Activated naive CD8-positive, alpha-beta T cell (primary cell): ENCODE data around the gene ZNF492.
"Not testable (repeated sequence)": the region's sequence is repeated elsewhere in the genome, so short reads cannot be mapped to it uniquely, and the experiment has no call there.

Source experiments
- H3K27ac Mint-ChIP-seq: one replicate; pipeline ENCODE4 v1.8.0; 2021; ENCODE audit warnings: mixed read lengths
- H3K27me3 Mint-ChIP-seq: one replicate; pipeline ENCODE4 v1.8.0; 2021; ENCODE audit warnings: mixed read lengths
- H3K36me3 Mint-ChIP-seq: one replicate; pipeline ENCODE4 v1.8.0; 2021; ENCODE audit warnings: mixed read lengths
- H3K4me1 Mint-ChIP-seq: one replicate; pipeline ENCODE4 v1.8.0; 2021; ENCODE audit warnings: low read depth, mixed read lengths
- H3K4me3 Mint-ChIP-seq: one replicate; pipeline ENCODE4 v1.8.0; 2021; ENCODE audit warnings: mild to moderate bottlenecking, mixed read lengths
- H3K9me3 Mint-ChIP-seq: one replicate; pipeline ENCODE4 v1.8.0; 2021; ENCODE audit warnings: low read depth, mixed read lengths

ZNF492 gene

DNA sequence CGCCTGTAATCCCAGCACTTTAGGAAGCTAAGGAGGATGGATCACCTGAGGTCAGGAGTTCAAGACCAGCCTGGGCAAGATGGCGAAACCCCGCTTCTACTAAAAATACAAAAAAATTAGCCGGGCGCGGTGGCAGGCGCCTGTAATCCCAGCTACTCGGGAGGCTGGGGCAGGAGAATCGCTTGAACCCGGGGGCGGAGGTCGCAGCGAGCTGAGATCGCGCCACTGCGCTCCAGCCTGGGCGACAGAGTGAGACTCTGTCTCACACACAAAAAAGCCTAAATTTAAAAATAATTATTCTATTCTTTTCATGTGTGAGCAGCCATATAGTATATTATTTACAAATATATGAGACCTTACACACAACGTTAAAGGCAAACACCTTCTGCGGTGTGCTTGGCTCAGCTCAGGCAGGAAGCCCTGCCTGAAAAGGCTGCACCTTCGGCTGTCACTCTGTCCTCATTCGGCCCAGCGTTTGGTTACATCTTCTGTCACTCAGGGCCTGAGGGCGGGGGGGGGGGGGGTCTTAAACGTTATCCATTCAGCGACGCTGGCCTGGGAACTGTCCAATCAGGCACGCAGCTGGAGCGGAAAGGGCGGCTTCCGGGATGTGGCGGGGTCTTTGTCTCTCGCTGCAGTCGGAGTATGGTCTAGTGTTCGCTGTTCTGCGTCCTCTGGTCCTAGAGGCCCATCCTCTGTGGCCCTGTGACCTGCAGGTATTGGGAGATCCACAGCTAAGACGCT lies at the start of gene ZNF492:
ZNF492 (plus strand) TSS at position 619 of the 744 bp plus-strand sequence. CDS start 19,076 bp downstream, outside the sequence.
- H3K9me3 Mint-ChIP-seq, H3K36me3 Mint-ChIP-seq, H3K4me1 Mint-ChIP-seq, H3K27me3 Mint-ChIP-seq: not testable (repeated sequence)
- peak within 1 kb of the TSS; percentile 96 for H3K4me3 Mint-ChIP-seq
- H3K27ac Mint-ChIP-seq, result peak within 1 kb of the TSS; percentile 68

DNA sequence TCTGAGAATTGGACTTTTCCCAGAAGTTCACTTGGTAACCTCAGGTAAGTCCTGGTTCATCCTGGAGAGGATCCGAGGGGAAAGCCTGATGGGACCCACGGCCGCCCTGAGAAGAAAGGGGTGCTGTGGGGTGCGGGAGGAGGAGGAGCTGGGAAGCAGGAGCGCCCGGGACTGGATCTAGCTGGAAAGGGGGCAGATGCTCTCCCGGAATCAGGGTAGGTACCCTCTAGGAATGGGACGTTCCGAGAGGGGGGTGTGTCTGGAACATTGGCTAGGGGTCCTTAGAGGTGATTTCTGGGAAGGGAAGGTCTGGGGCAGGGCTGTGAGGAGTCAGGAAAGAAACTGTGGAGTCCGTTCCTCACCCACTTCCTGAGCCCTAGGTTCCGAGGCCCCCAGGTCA lies 38.7 kb upstream of the ZNF492 start:
- Mint-ChIP-seq H3K4me3 (no peak overlapping the region), H3K9me3 (peaks cover 8% of the 10 kb centered on the region), H3K27me3 (peaks cover 10% of the 10 kb centered on the region), H3K27ac (no peak overlapping the region), H3K36me3 (peaks cover 3% of the 10 kb centered on the region), H3K4me1 (peaks cover 2% of the 10 kb centered on the region)

DNA sequence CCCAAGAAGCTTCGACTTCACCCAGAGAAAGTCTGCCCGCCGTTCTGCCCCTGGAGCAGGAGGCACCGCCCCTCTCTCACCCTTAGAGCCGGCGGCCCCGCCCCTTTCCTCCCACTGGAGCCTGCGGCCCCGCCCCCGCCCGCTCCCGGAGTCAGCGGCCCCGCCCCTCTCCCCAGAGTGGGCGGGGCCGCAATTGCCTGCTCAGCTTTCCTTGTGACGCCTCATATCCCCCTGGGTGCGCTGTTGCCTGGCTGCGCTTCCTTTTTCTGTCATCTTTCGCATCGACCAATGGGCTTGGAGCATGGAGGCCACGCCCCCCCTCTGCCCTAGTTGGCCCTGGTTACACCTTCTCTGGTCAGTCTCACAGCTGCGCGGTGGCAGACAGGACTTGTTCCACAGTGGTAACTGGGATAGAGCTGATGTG lies 38.2 kb upstream of the ZNF492 start:
- Mint-ChIP-seq H3K4me3 (peak overlapping the region; percentile 53), H3K27ac (no peak overlapping the region), H3K9me3 (peaks cover 7% of the 10 kb centered on the region), H3K4me1 (peaks cover 2% of the 10 kb centered on the region), H3K36me3 (peaks cover 3% of the 10 kb centered on the region), H3K27me3 (peaks cover 10% of the 10 kb centered on the region)

DNA sequence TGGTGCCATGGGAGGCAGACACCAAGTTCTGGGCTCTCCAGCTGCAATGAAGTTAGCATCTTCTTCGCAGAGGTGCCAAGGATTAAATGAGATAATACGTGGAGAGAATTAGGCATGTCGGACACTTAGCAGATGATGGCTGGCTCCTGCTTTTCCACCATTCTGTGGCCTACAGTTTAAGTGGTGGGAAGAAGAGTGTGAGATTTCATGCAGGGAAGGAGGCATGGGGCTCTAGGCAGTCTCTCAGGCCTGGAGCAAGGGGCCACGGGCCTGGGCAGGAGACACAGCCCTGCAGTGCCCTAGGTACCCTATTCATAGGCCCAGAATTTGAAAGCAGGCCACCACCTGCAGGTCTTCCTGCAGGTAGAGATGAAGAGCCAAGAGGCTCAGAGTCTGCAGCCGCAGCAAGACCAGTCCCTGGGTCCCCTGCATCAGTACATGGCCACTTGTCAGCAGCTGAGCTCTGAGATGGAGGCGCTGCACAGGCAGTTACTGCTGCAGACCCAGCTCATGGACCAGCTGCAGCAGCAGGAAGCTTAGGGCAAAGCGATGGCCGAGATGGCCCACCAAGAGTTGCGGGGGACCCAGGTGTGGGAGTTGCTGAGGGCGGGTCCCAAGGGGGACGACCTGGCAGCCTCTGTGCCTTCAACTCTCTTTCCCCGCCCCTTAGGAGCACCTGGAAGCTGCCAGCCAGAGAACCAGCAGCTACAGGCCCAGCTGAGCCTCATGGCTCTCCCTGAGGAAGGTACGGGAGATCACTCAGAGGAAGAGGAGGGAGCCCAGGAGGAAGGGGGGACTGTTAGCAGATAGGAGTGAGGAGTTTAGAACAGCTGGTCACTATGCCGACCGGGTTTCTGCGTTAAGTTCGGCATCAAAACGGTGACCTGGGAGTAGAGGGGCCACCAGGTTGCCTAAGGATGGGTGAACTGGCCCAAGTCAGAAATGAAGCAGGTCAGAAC lies 33.2 kb upstream of the ZNF492 start:
- H3K9me3 Mint-ChIP-seq, result no peaks in the 10 kb centered on the region
- H3K4me3 Mint-ChIP-seq, result no peak overlapping the region
- H3K4me1 Mint-ChIP-seq, result peaks cover 2% of the 10 kb centered on the region
- H3K27me3 Mint-ChIP-seq, result peaks cover 6% of the 10 kb centered on the region
- no peak overlapping the region for H3K27ac Mint-ChIP-seq
- H3K36me3 Mint-ChIP-seq, result no peaks in the 10 kb centered on the region

DNA sequence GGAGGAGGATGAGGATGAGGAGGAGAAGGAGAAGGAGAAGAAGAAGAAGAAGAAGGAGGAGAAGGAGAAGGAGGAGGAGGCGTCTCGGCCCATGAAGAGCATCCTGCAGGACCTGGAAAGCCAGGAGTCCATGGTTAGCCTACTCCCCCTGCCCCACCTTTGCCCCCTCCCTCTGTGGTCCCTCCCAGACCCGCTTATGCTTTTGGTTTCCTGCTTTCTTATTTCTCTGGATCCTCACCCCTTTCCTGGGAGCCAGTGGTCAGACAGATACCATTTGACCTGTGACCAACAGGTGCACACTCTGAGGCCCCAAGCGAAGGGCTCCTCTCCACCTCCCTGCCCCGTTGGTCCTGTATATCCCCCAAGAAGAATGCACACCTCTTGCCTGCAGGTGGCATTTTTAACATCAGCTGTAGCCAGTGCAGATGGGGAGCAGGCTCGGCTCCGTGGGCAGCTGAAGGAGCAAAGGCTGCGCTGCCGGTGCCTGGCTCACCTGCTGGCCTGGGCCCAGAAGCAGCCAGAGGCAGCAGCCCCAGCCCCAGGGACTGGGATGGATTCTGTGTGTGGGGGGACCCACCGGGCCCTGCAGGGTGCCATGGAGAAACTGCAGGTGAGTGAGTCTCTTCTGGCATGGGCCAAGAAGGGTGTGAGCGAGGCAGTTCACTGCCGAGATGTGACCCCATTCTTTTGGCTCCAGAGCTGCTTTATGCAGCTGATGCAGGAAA lies 32.1 kb upstream of the ZNF492 start:
- Mint-ChIP-seq H3K9me3 (no peaks in the 10 kb centered on the region), H3K4me3 (no peak overlapping the region), H3K27ac (no peak overlapping the region)

DNA sequence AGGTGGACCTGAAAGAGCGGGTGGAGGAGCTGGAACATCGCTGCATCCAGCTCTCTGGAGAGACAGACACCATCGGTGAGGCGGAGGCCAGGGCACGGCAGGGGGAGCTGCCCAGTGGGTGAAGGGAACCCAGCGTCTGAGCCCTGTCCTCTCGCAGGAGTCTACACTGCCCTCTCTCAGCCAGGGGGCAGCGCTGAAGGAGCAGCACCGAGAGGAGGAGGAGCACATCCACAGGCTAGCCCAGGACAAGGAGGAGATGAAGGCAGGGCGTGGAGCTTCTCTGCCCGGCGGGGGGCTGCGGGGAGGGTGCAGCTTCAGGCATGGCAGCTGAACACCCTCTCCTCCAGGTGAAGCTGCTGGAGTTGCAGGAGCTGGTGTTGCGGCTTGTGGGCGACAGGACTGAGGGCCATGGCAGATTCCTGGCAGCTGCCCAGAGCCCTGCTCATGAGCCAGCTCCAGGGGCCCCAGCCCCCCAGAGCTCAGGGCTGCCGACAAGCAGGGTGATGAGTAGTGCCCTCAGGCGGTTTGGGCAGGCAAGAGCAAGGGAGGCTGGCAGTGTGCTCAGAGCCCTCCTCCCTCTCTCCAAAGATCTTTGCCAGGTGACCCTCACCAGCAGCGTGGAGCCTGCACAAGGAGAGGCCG lies 31.4 kb upstream of the ZNF492 start:
- Mint-ChIP-seq H3K4me3 (no peak overlapping the region), H3K36me3 (no peaks in the 10 kb centered on the region), H3K27ac (no peak overlapping the region), H3K4me1 (no peaks in the 10 kb centered on the region), H3K27me3 (peaks cover 6% of the 10 kb centered on the region), H3K9me3 (no peaks in the 10 kb centered on the region)

More for the DNA sequence above, 32.1 kb upstream of the ZNF492 start:
- Mint-ChIP-seq H3K4me1 (no peaks in the 10 kb centered on the region), H3K36me3 (no peaks in the 10 kb centered on the region), H3K27me3 (peaks cover 6% of the 10 kb centered on the region)

DNA sequence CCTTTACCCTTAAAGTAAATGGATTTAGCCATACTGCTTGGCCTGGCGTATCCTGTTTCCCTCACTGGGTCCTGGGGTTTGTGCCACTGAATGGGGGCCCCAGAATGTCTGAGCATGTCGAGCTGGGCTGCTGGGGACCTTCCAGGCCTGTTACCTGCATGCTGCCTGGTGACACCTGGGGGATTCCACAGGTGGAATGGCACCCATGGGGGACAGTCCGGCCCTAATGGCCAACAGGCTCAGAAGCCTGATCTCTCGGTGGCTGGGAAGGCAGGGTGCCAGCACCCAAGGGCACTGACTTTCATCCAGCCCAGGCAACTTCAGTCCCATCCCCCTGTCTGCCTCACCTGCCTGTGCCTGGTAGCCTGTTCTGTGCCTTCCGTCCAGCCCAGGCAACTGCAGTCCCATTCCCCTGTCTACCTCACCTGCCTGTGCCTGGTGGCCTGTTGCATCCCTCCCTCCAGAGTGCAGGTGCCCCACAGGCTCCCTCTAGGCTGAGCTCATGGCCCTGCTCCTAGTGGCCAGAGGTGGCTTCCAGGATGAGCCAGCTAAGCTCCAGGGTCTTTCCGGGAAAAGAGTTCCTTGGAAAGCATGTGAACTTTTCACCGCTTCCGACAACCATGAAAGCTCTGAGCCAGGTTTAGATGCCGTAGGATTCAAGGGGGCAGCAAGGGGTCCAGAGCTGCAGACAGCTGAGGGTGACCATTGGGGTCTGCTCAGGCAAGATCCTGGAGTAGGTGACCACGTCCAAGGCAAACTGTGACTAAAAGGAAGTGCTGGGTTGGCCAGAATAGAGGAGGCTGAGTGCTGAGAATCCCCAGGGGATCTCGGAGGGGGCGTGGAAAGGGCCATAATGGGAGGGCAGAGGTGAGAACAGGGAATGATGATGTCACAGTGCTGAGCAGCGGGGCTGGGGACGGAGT lies 30.3 kb upstream of the ZNF492 start:
- H3K4me1 Mint-ChIP-seq, result no peaks in the 10 kb centered on the region

DNA sequence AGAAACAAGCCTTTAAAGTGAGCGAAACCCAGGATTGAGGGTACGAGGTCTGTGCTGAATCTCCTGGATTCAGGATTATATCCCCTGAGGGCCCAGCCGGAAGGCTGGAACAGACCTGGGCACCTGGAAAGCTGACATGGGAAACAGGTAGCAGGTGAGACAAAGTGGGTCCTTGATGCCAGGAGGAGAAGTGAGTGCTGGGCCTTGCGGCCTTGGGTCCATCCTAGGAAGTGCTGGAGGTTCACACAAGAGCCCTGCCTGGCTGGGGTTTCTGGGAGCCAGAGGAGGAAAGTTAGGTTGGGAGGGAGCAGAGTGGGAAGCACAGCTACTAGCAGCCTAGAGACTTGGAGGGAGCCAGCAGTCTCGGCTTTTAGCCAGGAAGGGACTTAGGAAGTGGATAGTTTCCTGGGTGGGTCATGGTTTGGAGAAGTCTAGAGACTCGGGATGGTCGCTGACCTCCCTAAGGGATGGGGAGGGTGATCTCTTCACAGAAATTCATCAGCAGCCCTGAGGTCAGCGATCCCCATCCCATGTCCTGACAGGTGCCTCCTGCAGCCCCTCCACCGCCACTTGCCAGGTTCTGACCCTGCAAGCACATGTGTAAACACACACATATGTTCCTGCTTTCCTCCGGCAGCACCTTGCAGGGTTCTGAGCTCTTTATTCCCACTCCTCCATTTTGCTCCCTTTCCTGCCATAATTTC lies 29.4 kb upstream of the ZNF492 start:
- Mint-ChIP-seq H3K27me3 (no peaks in the 10 kb centered on the region), H3K4me1 (no peaks in the 10 kb centered on the region), H3K4me3 (no peak overlapping the region), H3K9me3 (no peaks in the 10 kb centered on the region), H3K27ac (no peak overlapping the region), H3K36me3 (no peaks in the 10 kb centered on the region)

More for the DNA sequence above, 30.3 kb upstream of the ZNF492 start:
- no peaks in the 10 kb centered on the region for H3K9me3 Mint-ChIP-seq
- no peak overlapping the region for H3K4me3 Mint-ChIP-seq
- no peaks in the 10 kb centered on the region for H3K36me3 Mint-ChIP-seq
- peaks cover 6% of the 10 kb centered on the region for H3K27me3 Mint-ChIP-seq
- no peak overlapping the region for H3K27ac Mint-ChIP-seq

DNA sequence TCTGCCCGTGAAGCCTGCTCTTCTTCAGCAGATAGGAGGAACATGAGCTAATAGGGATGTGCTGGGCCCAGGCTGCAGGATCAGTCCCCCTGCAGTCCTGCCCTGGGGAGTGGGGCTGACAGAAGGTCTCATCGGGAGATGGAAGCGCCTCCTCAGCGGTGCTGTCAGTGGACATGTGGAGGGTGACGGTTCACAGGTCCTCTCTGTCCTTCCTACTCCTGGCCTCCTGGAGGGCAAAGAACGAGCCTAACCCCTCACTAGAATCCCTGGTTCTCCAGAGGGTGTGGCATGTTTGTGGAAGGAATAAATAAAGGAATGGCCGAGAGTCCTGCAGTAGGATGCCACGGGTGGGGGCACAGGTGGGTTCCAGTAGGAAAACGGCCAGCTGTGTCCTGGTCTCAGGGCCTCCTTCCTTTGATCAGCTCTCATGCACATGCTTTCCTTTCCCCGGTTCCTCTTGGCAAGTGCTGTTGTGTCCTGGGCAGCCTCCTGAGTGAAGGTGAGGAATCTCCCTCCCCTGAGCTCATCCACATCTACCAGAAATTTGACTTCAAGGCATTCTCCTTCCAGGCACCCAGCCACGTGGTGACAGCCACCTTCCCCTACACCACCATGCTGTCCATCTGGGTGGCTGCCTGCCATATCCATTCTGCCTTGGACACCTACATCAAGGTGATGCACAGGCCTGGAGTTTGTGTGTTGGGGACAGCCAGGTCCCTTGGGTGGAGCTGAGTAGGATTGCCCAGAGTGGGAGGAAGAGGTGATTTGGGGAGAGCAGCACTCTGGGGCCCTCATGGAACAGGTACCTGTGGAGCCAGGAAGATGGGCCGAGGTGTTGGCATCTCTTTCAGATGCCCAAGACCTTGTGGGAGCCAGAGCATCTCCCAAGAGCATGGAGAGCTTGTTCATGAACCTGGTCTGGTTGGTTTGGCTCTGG lies 28.6 kb upstream of the ZNF492 start:
- H3K4me1 Mint-ChIP-seq, result no peaks in the 10 kb centered on the region
- no peak overlapping the region for H3K27ac Mint-ChIP-seq
- no peak overlapping the region for H3K4me3 Mint-ChIP-seq
- no peaks in the 10 kb centered on the region for H3K27me3 Mint-ChIP-seq
- H3K36me3 Mint-ChIP-seq, result no peaks in the 10 kb centered on the region
- no peaks in the 10 kb centered on the region for H3K9me3 Mint-ChIP-seq

DNA sequence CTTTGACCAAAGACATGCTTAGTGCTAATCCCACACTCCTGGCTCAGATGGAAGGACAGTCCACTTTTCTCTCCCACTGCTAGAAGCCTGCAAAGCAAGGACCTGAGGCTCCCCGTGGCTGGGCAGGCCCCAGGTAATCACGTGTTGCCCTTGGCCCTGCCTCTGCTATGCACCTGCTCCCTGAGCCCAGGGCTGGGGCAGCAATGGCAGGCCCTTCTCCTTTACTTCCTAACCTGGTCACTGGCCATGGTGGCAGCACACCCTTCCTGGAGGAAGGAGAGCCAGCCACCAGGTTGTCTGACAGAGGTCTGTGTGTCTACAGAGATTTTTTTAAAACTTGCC lies 27.9 kb upstream of the ZNF492 start:
- Mint-ChIP-seq H3K4me3 (no peak overlapping the region), H3K9me3 (no peaks in the 10 kb centered on the region), H3K27ac (no peak overlapping the region)

DNA sequence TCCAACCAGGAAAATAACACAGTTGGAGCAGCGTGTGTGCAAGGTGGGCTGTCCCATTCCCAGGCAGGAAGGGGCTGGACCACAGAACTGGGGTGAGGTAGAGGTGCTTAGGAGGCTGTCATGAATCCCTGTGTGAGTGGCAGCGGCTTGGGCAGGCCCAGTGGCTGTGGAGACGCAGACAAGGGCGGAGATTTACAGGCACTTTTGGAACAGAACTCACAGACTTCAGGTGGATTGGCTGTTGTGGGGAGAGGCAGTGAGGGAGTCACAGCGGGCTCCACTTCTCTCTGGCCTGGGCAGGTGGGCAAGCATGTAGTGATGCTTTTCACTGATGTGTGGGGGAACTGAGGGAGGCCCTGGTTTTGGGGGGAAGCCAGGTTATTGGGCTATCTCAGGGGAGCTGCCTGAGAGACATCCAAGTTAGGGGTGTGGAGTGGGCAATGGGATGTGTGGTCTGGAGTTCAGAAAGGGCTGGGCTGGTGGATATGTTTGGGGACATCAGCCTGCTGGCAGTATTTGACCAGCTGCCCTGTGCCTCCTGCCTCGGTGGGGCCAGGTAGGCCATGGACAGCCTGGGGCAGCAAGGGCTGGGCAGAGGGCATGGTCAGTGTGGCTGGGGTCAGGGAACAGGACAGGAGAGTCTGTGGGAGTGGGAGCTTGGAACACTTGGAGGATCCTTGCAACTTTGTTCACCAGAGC lies 27.0 kb upstream of the ZNF492 start:
- H3K27me3 Mint-ChIP-seq, result no peaks in the 10 kb centered on the region
- H3K36me3 Mint-ChIP-seq, result no peaks in the 10 kb centered on the region
- H3K9me3 Mint-ChIP-seq, result no peaks in the 10 kb centered on the region
- no peak overlapping the region for H3K27ac Mint-ChIP-seq
- no peak overlapping the region for H3K4me3 Mint-ChIP-seq
- no peaks in the 10 kb centered on the region for H3K4me1 Mint-ChIP-seq

More for the DNA sequence above, 27.9 kb upstream of the ZNF492 start:
- Mint-ChIP-seq H3K27me3 (no peaks in the 10 kb centered on the region), H3K4me1 (no peaks in the 10 kb centered on the region), H3K36me3 (no peaks in the 10 kb centered on the region)
